Lower leg skin (tissue), 4 donors: ENCODE measurements around the gene UBE2B. TPM values are rescaled to one million over a fixed set of nuclear protein-coding genes. Genes with fewer than 3 reads are reported as not detected.

Experiments used
- DNase-seq, 2 donors: peaks; one replicate each; pipeline ENCODE4 v3.0.0-alpha.2; 2019; ENCODE audit warnings: low spot score in 2 of 2
- H3K4me3 ChIP-seq: fragments of 200-600 bp; sonication (generic); 2 replicates; pipeline ENCODE4 v1.5.1; 2017; ENCODE audit warnings: mild to moderate bottlenecking, low read depth; ENCODE audit not compliant: poor library complexity, severe bottlenecking
- CTCF ChIP-seq, 3 donors: fragments of 450-650 bp; IDR thresholded peaks; one replicate each; pipeline ENCODE4 v1.5.1; 2016; ENCODE audit warnings: antibody characterized with exemption in 3 of 3, mild to moderate bottlenecking in 3 of 3, moderate library complexity in 2 of 3
- POLR2A ChIP-seq, 2 donors: fragments of 450-650 bp; IDR thresholded peaks; one replicate each; pipeline ENCODE4 v1.6.1; 2016 to 2017; ENCODE audit warnings: antibody characterized with exemption in 2 of 2, mild to moderate bottlenecking in 1 of 2, moderate library complexity in 1 of 2
- WGBS, 2 donors: methylation state at CpG; one replicate each; pipeline ENCODE4 v1.1.5; 2018; 5-methylcytosine and 5-hydroxymethylcytosine counted together
- intact Hi-C: fragments of 100-400 bp; cut with DNase I; formaldehyde crosslinking; loops from one replicate; pipeline ENCODE4 v1.15.0; 2023; ENCODE audit warnings: low total_unique reads
- total RNA-seq, 4 donors: library from RNA; depleted of rRNA; stranded (reverse); fragments of >200 nt; gene quantifications; one replicate each; pipeline ENCODE4 v1.1.0, GENCODE V29; 2016

UBE2B gene
- total RNA-seq, 4 donors from 2014 or later: 29.6 to 66.2 (median 43.5) TPM

- TF ChIP-seq CTCF (IDR thresholded peaks at IDR 0.05) (no peak), POLR2A (IDR thresholded peaks at IDR 0.05) (no peak)
- intact Hi-C loops: no loop called here
- no peak overlapping the region for H3K4me3 ChIP-seq
- DNase-seq: peak; percentile 59 to 93
- 46 to 49% methylated on average over 20 of the region's 20 CpGs for WGBS, 2 donors
These were observed 65.4 kb downstream of the UBE2B start for GRCh38 chr5:134436523-134437339.

- TF ChIP-seq POLR2A (IDR thresholded peaks at IDR 0.05) (no peak), CTCF (IDR thresholded peaks at IDR 0.05) (no peak)
- 92 to 97% methylated on average over 4 of the region's 4 CpGs for WGBS, 2 donors
- H3K4me3 ChIP-seq: no peak overlapping the region
- DNase-seq: no peak
- intact Hi-C loops: no loop called here
These were observed 66.0 kb downstream of the UBE2B start for GRCh38 chr5:134437340-134437846.

- intact Hi-C loops: no loop called here
- H3K4me3 ChIP-seq: no peak overlapping the region
- no peak for DNase-seq
- no peak for TF ChIP-seq CTCF (IDR thresholded peaks at IDR 0.05)
- TF ChIP-seq POLR2A (IDR thresholded peaks at IDR 0.05): no peak
- WGBS, 2 donors: 64 to 67% methylated on average over 6 to 7 of the region's 7 CpGs
These were observed 66.6 kb downstream of the UBE2B start for GRCh38 chr5:134437847-134438581.

- intact Hi-C loops: no loop called here
- no peak for TF ChIP-seq CTCF (IDR thresholded peaks at IDR 0.05)
- no peak overlapping the region for H3K4me3 ChIP-seq
These were observed 67.4 kb downstream of the UBE2B start for GRCh38 chr5:134438721-134439123.

GRCh38 chr5:134439210-134439654, 67.9 kb downstream of the UBE2B start:
- no peak overlapping the region for H3K4me3 ChIP-seq
- intact Hi-C loops: no loop called here
- no peak for TF ChIP-seq CTCF (IDR thresholded peaks at IDR 0.05)
- TF ChIP-seq POLR2A (IDR thresholded peaks at IDR 0.05): no peak
- 12 to 21% methylated on average over 7 of the region's 7 CpGs for WGBS, 2 donors
- peak; percentile 90 to 95 for DNase-seq

More at GRCh38 chr5:134438721-134439123, 67.4 kb downstream of the UBE2B start:
- 80 to 81% methylated on average over 7 of the region's 7 CpGs for WGBS, 2 donors
- no peak for DNase-seq
